ENCODE data around the gene CKS1B. TPM values are rescaled to one million over a fixed set of nuclear protein-coding genes. Genes with fewer than 3 reads are reported as not detected.

CKS1B gene
- polyA plus RNA-seq, 1 donor from 2014 or later, result 102 TPM

DNA sequence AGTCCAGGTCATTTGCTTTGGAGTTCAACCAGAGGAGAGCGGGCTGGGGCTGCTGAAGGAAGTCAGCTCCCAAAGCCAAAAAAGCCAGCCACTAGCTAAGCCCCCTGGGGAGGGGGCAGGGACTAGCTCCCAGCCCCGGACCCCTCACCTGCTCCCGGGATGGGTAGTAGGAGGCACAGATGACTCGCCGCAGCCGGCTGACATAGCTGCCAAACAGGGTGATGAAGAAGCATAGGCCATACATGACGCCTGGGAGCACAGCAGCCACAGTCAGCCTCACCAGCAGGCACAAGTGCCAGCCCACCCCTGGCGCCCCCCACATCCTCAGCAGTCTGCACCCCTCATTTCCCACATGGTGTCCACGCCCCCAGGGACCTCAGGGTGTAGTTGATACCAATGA, 51.7 kb downstream of the CKS1B start:
- H3K36me3 Mint-ChIP-seq, result no peaks in the 10 kb centered on the region
- H3K4me1 Mint-ChIP-seq, result peaks cover 0 to 5% (median 0%) of the 10 kb centered on the region in 3 donors
- peaks cover 1% of the 10 kb centered on the region for H3K27me3 Mint-ChIP-seq
- H3K9me3 Mint-ChIP-seq, result no peaks in the 10 kb centered on the region
- H3K27ac Mint-ChIP-seq, result no peak overlapping the region
- H3K4me3 Mint-ChIP-seq, result no peak overlapping the region

DNA sequence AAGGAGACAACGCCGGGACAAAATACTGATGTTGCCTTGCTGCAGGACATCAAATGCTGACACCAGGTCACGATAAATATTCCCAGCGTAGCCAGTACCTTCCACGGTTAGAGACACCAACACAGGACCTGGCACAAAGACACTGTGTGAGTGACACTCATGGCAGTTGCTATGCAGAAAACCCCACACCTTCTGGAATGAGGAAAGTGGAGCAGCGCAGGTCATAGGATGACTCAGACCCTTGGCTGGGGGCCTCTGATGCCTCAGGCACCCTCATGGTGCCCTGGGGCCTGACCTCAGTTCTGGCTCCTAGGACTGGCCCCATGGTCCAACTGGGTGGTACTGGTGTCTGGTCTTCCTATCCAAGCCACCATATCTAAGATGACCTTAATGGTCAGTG, 52.1 kb downstream of the CKS1B start:
- Mint-ChIP-seq H3K4me1 (peaks cover 0 to 5% (median 0%) of the 10 kb centered on the region in 3 donors), H3K27me3 (peaks cover 1% of the 10 kb centered on the region), H3K4me3 (no peak overlapping the region), H3K36me3 (no peaks in the 10 kb centered on the region), H3K9me3 (no peaks in the 10 kb centered on the region), H3K27ac (peak overlapping the region in 1 of 3 donors; percentile 31)

Other genes starting within 250 kb of the CKS1B start
- 0.88 TPM for gene KCNN3, start 104.4 kb upstream of the CKS1B start, polyA plus RNA-seq
- 78.3 TPM for gene PMVK, start 38.0 kb upstream of the CKS1B start, polyA plus RNA-seq
- 123 TPM for gene PBXIP1, start 18.6 kb upstream of the CKS1B start, polyA plus RNA-seq
- 42.5 TPM for gene PYGO2, start 12.9 kb upstream of the CKS1B start, polyA plus RNA-seq
- gene SHC1, start 3.9 kb upstream of the CKS1B start, polyA plus RNA-seq, result 35.7 TPM
- gene FLAD1, start 8.7 kb downstream of the CKS1B start, polyA plus RNA-seq, result 57.6 TPM
- not detected for gene LENEP, start 18.9 kb downstream of the CKS1B start, polyA plus RNA-seq
- gene ZBTB7B, start 28.1 kb downstream of the CKS1B start, polyA plus RNA-seq, result 7.7 TPM
- gene DCST2, start 59.1 kb downstream of the CKS1B start, polyA plus RNA-seq, result not detected
- gene DCST1, start 59.1 kb downstream of the CKS1B start, polyA plus RNA-seq, result not detected
- 8.0 TPM for gene ADAM15, start 76.6 kb downstream of the CKS1B start, polyA plus RNA-seq
- gene EFNA4, start 89.1 kb downstream of the CKS1B start, polyA plus RNA-seq, result 8.5 TPM
- 1.3 TPM for gene EFNA3, start 104.2 kb downstream of the CKS1B start, polyA plus RNA-seq
- not detected for gene EFNA1, start 153.2 kb downstream of the CKS1B start, polyA plus RNA-seq
- 72.9 TPM for gene SLC50A1, start 161.2 kb downstream of the CKS1B start, polyA plus RNA-seq
- 83.9 TPM for gene DPM3, start 165.8 kb downstream of the CKS1B start, polyA plus RNA-seq
- 420 TPM for gene KRTCAP2, start 198.6 kb downstream of the CKS1B start, polyA plus RNA-seq
- 0.14 TPM for gene TRIM46, start 199.2 kb downstream of the CKS1B start, polyA plus RNA-seq
- 1.4 TPM for gene THBS3, start 233.2 kb downstream of the CKS1B start, polyA plus RNA-seq
- gene MTX1, start 234.0 kb downstream of the CKS1B start, polyA plus RNA-seq, result 41.7 TPM